ENCODE results near the gene EPB41L4A.

The EPB41L4A gene

DNA sequence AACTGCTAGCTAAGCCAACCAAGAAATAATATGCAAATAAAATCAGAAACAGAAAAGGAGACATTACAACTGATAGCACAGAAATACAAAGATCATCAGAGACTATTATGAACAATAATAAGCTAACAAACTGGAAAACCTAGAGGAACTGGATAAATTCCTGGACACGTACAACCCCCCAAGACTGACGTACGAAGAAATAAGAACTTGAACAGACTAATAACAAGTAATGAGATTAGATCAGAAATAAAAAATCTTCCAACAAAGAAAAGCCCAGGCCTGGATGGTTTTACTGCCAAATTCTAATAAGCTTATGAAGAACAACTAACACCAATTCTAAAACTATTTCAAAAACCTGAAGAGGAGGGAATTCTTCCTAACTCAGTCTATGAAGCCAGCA lies 67.9 kb downstream of the EPB41L4A start:
- no peak for DNase-seq

- no peak for DNase-seq
Observed at GRCh38 chr5:112350626-112351025, 68.5 kb downstream of the EPB41L4A start.

GRCh38 chr5:112349371-112349770 lies 69.7 kb downstream of the EPB41L4A start:
- no peak for DNase-seq

GRCh38 chr5:112348915-112349314 lies 70.2 kb downstream of the EPB41L4A start:
- no peak for DNase-seq

GRCh38 chr5:112348387-112348786 lies 70.7 kb downstream of the EPB41L4A start:
- no peak for DNase-seq

DNA sequence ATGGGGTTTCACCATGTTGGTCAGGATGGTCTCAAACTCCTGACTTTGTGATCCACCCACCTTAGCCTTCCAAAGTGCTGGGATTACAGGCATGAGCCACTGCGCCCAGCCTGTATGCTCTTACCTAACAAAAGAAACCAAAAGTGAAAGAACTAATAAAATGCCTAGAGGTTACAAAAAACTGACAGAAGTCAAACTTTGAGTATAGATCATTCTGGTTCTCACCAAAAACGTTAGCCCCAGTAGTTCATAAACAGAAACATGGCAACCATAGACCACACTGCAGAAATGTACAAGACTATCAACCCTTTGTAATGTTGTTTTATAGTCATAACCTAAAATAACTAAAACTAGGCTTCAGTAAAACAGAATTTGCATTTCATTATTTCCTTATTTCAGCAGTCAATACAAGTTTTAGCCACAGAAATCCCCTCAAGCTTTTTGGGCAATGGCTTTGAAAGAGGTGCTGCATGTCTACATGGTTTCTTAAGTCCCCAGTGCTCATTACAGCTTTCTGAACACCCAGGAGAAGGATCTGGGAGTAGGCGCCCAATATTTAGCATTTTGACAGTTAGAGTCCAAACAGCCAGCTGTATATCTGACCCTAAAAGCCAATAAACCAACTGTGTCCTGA lies 72.5 kb downstream of the EPB41L4A start:
- DNase-seq: no peak

DNA sequence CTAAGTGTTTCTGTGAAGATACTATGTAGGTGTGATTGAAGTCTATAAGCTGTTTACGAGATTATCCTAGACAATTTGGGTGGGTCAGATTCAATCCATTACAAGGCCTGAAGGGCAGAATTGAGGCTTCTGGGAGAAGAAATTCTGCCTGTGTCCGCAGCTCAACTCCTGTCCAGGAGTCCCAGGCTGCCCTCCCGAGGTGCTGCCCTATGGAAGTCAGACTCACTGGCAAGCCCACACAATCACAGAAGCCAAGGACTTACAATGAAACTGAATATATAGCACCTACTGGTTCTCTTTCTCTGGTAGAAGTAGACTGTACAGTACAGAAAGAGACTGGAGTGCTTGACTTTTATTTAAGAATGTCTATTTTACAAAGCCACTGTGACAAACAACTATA lies 74.5 kb downstream of the EPB41L4A start:
- DNase-seq: no peak

DNA sequence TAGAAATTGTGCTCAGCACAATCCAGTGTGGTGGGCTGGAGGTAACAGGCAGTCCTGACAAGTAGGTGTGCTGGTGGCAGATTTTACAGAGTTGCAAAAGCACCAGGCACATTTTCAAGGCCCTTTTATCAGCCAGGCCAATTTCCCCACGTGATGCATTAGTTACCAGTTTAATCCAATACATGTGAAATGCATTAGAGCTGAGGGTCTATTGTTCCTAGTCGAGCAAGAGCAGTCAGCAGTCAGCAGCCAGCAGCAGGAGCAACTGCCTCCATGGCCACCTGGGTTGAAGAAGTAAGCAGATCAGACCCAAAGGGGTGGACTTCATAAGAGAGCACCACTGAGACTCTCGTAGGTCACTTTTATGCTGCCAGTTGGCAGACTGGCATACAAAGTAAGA lies 76.7 kb downstream of the EPB41L4A start:
- DNase-seq: no peak

DNA sequence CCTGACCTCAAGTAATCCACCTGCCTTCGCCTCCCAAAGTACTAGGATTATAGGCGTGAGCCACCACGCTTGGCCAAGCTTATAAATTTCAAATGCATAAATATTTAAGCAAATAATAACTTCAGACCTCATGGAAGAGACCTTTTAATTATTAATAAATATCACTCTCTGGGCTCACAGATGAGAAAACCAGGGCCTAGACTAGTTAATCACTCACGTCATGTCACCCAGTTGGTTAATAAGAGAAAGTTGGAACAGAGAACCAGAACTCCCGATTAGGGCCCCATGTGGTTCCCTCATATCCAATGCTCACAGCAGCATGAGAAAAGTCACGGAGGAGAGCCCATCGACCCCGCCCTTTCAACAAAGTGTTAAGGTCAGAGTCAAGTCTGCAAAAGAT lies 79.3 kb downstream of the EPB41L4A start:
- no peak for DNase-seq

- DNase-seq: no peak
Observed at GRCh38 chr5:112338681-112339337, 80.3 kb downstream of the EPB41L4A start.

DNA sequence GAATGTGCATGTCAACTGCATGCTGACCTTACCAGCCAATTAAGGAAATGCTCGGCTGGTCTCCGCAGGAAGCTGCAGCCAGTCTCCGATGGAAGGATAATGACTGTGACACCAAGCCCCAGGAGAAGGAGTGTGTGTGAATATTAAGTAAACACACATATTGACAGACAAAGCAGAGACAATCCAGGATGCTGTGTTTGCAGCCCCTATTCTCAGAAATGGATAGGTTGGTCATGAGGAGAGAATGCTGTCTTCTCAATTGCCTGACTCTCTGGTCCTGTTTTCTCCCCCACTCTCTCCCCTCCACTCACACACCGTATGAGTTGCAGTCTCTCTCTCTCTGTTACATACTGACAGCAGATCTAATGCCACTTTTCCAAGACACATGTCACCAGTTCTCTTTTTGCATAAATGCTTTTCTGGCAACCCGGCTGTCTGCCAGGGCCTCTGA lies 85.7 kb downstream of the EPB41L4A start:
- no peak for DNase-seq

DNA sequence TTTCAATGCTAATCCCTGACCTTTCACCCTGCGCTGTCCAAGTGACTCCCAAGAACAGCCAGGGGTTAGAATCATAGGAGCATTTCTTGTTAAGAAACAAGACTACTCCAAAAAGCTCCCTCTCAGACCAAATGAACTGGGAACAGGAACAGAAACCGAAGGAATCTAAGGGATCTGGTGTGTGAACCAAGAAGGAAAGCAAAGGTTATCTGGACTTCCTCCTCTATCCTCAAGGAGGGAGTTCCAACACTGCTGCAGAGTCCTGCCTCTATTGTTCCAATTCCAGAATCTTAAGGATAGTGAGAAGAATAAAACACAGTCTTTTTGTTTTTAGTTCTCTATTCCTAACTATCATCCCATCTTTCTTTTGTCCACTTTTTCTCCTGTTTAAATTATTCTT lies 87.2 kb downstream of the EPB41L4A start:
- DNase-seq: no peak

GRCh38 chr5:112329419-112330090 lies 89.5 kb downstream of the EPB41L4A start:
- peak; percentile 3 for DNase-seq

DNA sequence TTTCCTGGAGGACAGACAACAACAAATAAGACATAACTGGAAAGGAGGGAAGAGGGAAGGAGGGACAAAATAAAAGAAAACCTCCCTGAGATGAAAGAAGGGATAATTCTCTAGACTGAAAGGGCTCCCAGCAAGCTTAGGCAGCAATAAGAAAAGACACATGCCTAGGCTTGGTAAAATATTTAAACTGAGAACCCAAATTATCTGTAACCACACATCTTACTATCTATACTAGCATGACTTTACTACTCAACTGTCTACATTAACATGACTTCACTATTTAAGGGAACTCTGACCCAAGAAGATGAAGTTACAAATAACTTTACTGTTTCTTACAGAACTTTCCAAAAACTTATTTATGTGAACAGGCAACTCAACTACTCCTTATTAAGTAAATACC lies 95.9 kb downstream of the EPB41L4A start:
- DNase-seq: no peak

DNA sequence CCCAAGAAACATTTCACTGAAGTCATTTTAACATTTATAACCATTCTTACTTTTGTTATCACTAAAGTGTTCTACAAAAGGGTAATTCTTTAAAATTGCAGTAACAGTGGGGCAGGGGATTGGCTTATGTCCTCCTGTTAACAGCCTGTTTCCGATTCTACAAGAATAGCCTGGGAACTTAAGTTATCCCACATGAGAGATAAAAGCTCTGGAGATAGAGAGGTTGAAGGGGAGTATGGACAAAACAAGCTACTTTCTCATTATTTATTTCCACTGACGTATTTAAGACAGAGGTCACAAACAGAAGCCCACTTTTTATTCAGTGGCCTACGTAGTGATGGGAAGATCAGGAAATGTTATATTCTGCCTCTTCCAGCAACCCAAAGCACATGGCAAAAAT lies 98.7 kb downstream of the EPB41L4A start:
- DNase-seq: no peak

- no peak for DNase-seq
Observed at GRCh38 chr5:112318346-112318745, 100.7 kb downstream of the EPB41L4A start.

DNA sequence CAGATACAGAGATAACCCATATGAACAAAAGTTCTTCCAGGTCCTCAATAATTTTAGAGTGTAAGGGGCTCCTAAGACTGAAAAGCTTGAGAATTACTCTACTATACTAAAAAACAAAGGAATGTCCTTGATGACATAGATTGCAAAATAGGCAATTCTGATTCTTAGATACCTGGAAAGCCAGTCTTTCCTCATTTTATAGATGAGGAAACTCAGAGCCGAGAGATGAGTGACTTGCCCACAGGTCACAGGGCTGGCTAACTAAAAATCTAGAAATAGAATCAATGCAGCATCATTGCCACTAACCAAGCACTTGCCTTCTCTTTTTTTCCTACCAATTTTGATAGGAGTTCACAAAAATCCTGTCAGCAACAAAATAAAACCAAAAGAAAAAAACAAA lies 101.2 kb downstream of the EPB41L4A start:
- no peak for DNase-seq

GRCh38 chr5:112316731-112317130 lies 102.3 kb downstream of the EPB41L4A start:
- DNase-seq: no peak

GRCh38 chr5:112316006-112316405 lies 103.1 kb downstream of the EPB41L4A start:
- DNase-seq: no peak

- no peak for DNase-seq
Observed at GRCh38 chr5:112312295-112313275, 106.5 kb downstream of the EPB41L4A start.

GRCh38 chr5:112310746-112311145 lies 108.3 kb downstream of the EPB41L4A start:
- no peak for DNase-seq

DNA sequence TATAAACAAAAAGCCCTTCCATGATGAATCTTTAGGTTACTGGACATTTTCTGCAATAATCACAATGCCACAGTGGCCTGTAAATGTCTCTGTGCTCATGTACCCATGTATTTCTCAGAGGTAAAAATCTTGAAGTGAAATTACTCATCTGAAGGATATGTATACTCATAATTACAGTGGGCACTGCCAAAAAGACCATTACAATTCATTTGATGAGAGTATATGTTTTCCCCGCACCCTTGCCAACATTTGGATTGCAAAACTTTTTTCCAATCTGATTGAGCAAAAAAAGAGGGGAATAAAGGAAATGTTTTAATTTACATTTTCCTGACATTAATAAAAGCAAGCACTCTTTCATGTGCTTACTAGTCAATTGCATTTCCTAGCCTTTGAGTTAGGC lies 110.5 kb downstream of the EPB41L4A start:
- no peak for DNase-seq

DNA sequence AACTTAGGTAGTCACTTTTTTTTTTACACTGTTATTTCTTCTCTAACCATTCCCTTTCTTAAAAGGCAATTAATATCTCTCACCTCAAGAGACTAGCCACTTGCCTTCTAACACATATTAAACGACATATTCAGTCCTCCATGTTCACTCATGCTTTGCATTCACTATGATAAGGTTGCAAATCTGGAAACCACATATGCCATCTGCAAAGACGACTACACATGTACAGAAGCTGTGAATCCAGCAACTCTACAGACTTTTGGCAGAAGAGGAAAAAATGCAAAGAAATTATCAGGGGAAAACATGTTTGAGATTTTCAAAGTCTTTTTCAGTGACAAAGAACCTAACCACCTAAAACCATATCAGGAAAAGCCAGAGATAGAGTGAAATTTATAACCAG lies 112.1 kb downstream of the EPB41L4A start:
- DNase-seq: no peak

All from stimulated activated CD4-positive, alpha-beta T cell treated with anti-CD3 and anti-CD28 coated beads, Interleukin-15, amount 100 ng/mL, for 24 hours (primary cell).